22Rv1 (cell line): Measurements from ENCODE around the gene FAS.

Experiments used
- H3K27ac ChIP-seq: fragments of 450-650 bp; 2 replicates; pipeline ENCODE4 v1.5.1; 2017
- CTCF ChIP-seq: fragments of 450-650 bp; IDR thresholded peaks from 2 replicates; pipeline ENCODE4 v1.5.1; 2017; ENCODE audit warnings: mild to moderate bottlenecking
- ZFX ChIP-seq: fragments of 450-650 bp; IDR thresholded peaks from 2 replicates; pipeline ENCODE4 v1.6.1; 2017; ENCODE audit warnings: antibody characterized with exemption, borderline replicate concordance

Gene FAS

DNA sequence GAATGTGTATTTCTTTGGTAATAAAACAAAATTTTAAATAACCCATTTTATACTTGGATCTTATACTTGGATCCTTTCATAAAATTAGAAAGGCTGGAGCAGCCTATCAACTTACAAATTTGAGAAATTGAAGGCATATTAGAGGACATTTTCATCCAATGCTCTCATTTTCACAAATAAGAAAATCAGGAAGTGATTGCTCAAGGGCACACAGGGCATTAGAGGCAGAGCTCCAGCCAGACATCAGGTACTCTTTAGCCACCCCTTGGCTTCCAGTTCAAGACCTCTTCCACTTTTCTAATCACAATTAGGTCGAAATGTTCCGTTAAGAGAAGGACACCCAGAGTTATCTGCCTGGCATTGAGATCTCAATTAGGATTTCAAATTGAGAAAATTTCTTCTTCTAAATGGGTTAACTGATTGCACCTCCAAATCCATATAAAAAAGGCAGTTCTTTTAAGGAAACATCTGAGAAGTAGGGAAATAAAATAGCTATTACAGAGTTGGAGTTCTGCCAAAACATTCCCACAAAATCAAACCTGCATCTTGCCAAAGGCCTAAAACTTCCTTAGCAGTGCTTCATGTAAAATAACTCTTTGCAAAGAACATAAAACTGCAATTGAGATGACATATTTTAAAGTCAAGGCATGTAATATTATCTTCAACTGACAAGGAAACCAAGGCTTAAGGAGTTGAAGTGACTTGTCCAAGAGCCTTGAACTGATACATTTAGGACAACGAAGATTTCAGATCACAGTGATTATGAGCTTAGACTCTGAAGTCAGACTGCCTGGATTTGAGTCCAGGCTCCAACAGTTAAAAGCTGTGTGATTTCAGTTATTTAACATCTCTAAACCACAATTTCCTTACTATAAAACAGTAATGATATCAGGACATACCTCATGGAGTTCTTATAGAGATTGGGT, 40.4 kb upstream of the FAS start:
- H3K27ac ChIP-seq, result no peak overlapping the region
- TF ChIP-seq CTCF (no peak), ZFX (no peak)

GRCh38 chr10:88952647-88953111, 37.9 kb upstream of the FAS start, which contains the start of gene ACTA2:
Gene ACTA2, minus strand, starts transcription at chr10:88952773. Its CDS starts 3,843 bp downstream, at chr10:88948930.
- TF ChIP-seq ZFX (no peak), CTCF (no peak)
- no peak within 1 kb of the TSS for H3K27ac ChIP-seq

DNA sequence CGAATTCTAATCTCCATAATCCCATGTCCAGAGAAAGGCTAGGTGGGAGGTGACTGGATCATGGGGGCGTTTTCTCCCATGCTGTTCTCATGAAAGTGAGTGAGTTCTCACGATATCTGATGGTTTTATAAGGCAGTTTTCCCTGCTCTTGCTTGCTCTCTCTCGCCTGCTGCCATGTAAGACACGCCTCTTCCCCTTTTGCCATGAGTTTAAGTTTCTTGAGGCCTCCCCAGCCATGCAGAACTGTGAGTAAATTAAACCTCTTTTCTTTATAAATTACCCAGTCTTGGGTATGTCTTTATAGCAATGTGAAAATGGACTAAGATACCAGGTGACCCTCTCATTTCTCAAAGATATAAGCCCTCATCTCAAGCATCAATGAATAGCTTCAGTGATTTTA, 36.9 kb upstream of the FAS start:
- TF ChIP-seq ZFX (no peak), CTCF (no peak)
- no peak overlapping the region for H3K27ac ChIP-seq

GRCh38 chr10:88954458-88955083, 36.0 kb upstream of the FAS start:
- TF ChIP-seq ZFX, result no peak
- TF ChIP-seq CTCF, result no peak
- H3K27ac ChIP-seq, result no peak overlapping the region

DNA sequence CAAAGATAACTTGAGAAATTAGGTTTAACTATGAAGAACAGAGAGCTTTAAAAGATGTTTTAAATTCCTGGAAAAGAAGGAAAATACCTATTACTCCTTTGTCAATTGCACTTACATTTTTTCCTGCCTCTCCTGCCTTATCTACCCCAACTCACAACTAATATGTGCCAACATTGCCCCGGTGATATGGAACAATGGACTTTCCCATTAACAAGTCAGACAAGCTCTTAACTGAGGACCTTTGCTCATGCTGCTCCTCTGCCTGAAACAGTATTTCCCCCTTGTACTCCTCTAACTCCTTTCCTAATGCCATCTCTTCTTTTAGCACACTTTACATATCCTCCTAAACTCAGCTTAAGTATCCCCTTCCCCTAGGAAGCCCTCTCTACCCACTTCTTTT, 33.2 kb upstream of the FAS start:
- TF ChIP-seq ZFX (no peak), CTCF (no peak)
- H3K27ac ChIP-seq, result no peak overlapping the region

- TF ChIP-seq CTCF (no peak), ZFX (no peak)
- no peak overlapping the region for H3K27ac ChIP-seq
Measured at GRCh38 chr10:88958721-88959120, 31.9 kb upstream of the FAS start.

- TF ChIP-seq CTCF, result no peak
- TF ChIP-seq ZFX, result no peak
- H3K27ac ChIP-seq, result no peak overlapping the region
Measured at GRCh38 chr10:88960802-88961201, 29.8 kb upstream of the FAS start.
